Urinary bladder (tissue), 4 donors: ENCODE results near the gene DAPK3. TPM values are rescaled to one million over a fixed set of nuclear protein-coding genes. Genes with fewer than 3 reads are reported as not detected.
A peak's percentile ranks its signal among the peaks of the same experiment; 100 is the strongest.
"Not testable (repeated sequence)": the region's sequence is repeated elsewhere in the genome, so short reads cannot be mapped to it uniquely, and the experiment has no call there.

Source experiments
- DNase-seq: peaks from one replicate; pipeline ENCODE4 v3.0.0-alpha.2; 2015; ENCODE audit errors: extremely low spot score
- H3K27ac ChIP-seq: one replicate; pipeline ENCODE4 v1.5.1; 2013; ENCODE audit warnings: low read depth, mild to moderate bottlenecking, moderate library complexity
- H3K36me3 ChIP-seq: one replicate; pipeline ENCODE4 v1.6.1; 2013; ENCODE audit warnings: mild to moderate bottlenecking, moderate library complexity; ENCODE audit not compliant: insufficient read depth
- H3K4me1 ChIP-seq: one replicate; pipeline ENCODE4 v1.6.1; 2013; ENCODE audit warnings: mild to moderate bottlenecking, moderate library complexity; ENCODE audit not compliant: insufficient read depth
- H3K4me3 ChIP-seq: one replicate; pipeline ENCODE4 v1.5.1; 2013; ENCODE audit warnings: low read depth, low read length
- WGBS: extraction: QIAGEN DNeasy Blood & Tissue Kit; methylation state at CpG from one replicate; pipeline ENCODE4 v1.1.7; 2013; 5-methylcytosine and 5-hydroxymethylcytosine counted together
- polyA plus RNA-seq: library from polyadenylated mRNA; stranded (reverse); fragments of 200-250 nt; gene quantifications from one replicate; pipeline ENCODE4 v1.2.3, GENCODE V29; 2013
- total RNA-seq: library from RNA; depleted of rRNA; stranded (reverse); fragments of >200 nt; gene quantifications from one replicate; pipeline ENCODE4 v1.2.3, GENCODE V29; 2014
- donor health status: healthy with polysubstance abuse.
- donor health status: healthy.

The DAPK3 gene
- total and polyA plus RNA-seq, 2 donors: 71.9 to 129 TPM

GRCh38 chr19:4011430-4011829, 40.5 kb upstream of the DAPK3 start:
- H3K4me3 ChIP-seq, H3K27ac ChIP-seq, DNase-seq, H3K4me1 ChIP-seq, H3K36me3 ChIP-seq: not testable (repeated sequence)
- WGBS: 74% methylated on average over 6 of the region's 6 CpGs

GRCh38 chr19:4010808-4011110, 39.9 kb upstream of the DAPK3 start:
- 54% methylated on average over 14 of the region's 14 CpGs for WGBS
- no peak overlapping the region for H3K27ac ChIP-seq
- no peak for DNase-seq
- H3K36me3 ChIP-seq: peaks cover 5% of the 10 kb centered on the region
- H3K4me1 ChIP-seq: no peaks in the 10 kb centered on the region
- no peak overlapping the region for H3K4me3 ChIP-seq

GRCh38 chr19:4009990-4010807, 39.3 kb upstream of the DAPK3 start:
- Histone ChIP-seq H3K4me3 (no peak overlapping the region), H3K4me1 (no peaks in the 10 kb centered on the region)

GRCh38 chr19:4007836-4008539, 37.1 kb upstream of the DAPK3 start:
- Histone ChIP-seq H3K27ac (peak overlapping the region; percentile 46), H3K4me1 (no peaks in the 10 kb centered on the region), H3K36me3 (peaks cover 2% of the 10 kb centered on the region), H3K4me3 (peak overlapping the region; percentile 96)
- DNase-seq: no peak
- WGBS: under 1% methylated on average over 48 of the region's 55 CpGs

More at GRCh38 chr19:4009990-4010807, 39.3 kb upstream of the DAPK3 start:
- H3K36me3 ChIP-seq: peaks cover 5% of the 10 kb centered on the region
- H3K27ac ChIP-seq: no peak overlapping the region
- DNase-seq: no peak
- 48% methylated on average over 24 of the region's 24 CpGs for WGBS

GRCh38 chr19:4007021-4007835, 36.3 kb upstream of the DAPK3 start, which contains the start of gene PIAS4:
Gene PIAS4, plus strand, starts transcription at chr19:4007736. Its CDS starts 25 bp downstream, at chr19:4007761.
- H3K36me3 ChIP-seq: peaks cover 2% of the 10 kb centered on the region
- under 1% methylated on average over 91 of the region's 91 CpGs for WGBS
- H3K4me1 ChIP-seq: no peaks in the 10 kb centered on the region
- peak; percentile 75 for DNase-seq
- H3K4me3 ChIP-seq: peak within 1 kb of the TSS; percentile 96
- peak within 1 kb of the TSS; percentile 46 for H3K27ac ChIP-seq

GRCh38 chr19:4005436-4005835, 34.5 kb upstream of the DAPK3 start:
- H3K4me1 ChIP-seq, H3K4me3 ChIP-seq, H3K27ac ChIP-seq, H3K36me3 ChIP-seq, DNase-seq: not testable (repeated sequence)
- 97% methylated on average over 9 of the region's 9 CpGs for WGBS

GRCh38 chr19:4000798-4001197, 29.9 kb upstream of the DAPK3 start:
- H3K36me3 ChIP-seq, H3K4me3 ChIP-seq, DNase-seq, H3K27ac ChIP-seq, H3K4me1 ChIP-seq: not testable (repeated sequence)
- 84% methylated on average over 5 of the region's 5 CpGs for WGBS

- 80% methylated on average over 29 of the region's 29 CpGs for WGBS
- not testable (repeated sequence) for H3K27ac ChIP-seq, DNase-seq, H3K4me3 ChIP-seq, H3K4me1 ChIP-seq, H3K36me3 ChIP-seq
These were observed 27.9 kb upstream of the DAPK3 start for GRCh38 chr19:3998667-3999412.

- H3K4me3 ChIP-seq: no peak overlapping the region
- 80% methylated on average over 6 of the region's 6 CpGs for WGBS
- no peaks in the 10 kb centered on the region for H3K36me3 ChIP-seq
- H3K27ac ChIP-seq: no peak overlapping the region
- H3K4me1 ChIP-seq: no peaks in the 10 kb centered on the region
- no peak for DNase-seq
These were observed 24.7 kb upstream of the DAPK3 start for GRCh38 chr19:3995607-3996006.

GRCh38 chr19:3990815-3991117, 19.9 kb upstream of the DAPK3 start:
- Histone ChIP-seq H3K4me3 (no peak overlapping the region), H3K27ac (no peak overlapping the region), H3K36me3 (no peaks in the 10 kb centered on the region), H3K4me1 (peaks cover 1% of the 10 kb centered on the region)
- WGBS: 80% methylated on average over 3 of the region's 3 CpGs
- no peak for DNase-seq

- H3K4me3 ChIP-seq: no peak overlapping the region
These were observed 16.9 kb upstream of the DAPK3 start for GRCh38 chr19:3987619-3988371.

GRCh38 chr19:3986260-3987041, 15.6 kb upstream of the DAPK3 start:
- DNase-seq: no peak
- peaks cover 1% of the 10 kb centered on the region for H3K4me1 ChIP-seq

More at GRCh38 chr19:3987619-3988371, 16.9 kb upstream of the DAPK3 start:
- whole genome bisulfite sequencing: 9% methylated on average over 30 of the region's 30 CpGs
- Histone ChIP-seq H3K4me1 (peaks cover 1% of the 10 kb centered on the region), H3K36me3 (no peaks in the 10 kb centered on the region), H3K27ac (no peak overlapping the region)
- DNase-seq: no peak

More at GRCh38 chr19:3986260-3987041, 15.6 kb upstream of the DAPK3 start:
- H3K36me3 ChIP-seq: peaks cover 9% of the 10 kb centered on the region
- 3% methylated on average over 21 of the region's 21 CpGs for WGBS
- no peak overlapping the region for H3K27ac ChIP-seq
- no peak overlapping the region for H3K4me3 ChIP-seq
